ENCODE data around the gene DPEP3.

The DPEP3 gene

DNA sequence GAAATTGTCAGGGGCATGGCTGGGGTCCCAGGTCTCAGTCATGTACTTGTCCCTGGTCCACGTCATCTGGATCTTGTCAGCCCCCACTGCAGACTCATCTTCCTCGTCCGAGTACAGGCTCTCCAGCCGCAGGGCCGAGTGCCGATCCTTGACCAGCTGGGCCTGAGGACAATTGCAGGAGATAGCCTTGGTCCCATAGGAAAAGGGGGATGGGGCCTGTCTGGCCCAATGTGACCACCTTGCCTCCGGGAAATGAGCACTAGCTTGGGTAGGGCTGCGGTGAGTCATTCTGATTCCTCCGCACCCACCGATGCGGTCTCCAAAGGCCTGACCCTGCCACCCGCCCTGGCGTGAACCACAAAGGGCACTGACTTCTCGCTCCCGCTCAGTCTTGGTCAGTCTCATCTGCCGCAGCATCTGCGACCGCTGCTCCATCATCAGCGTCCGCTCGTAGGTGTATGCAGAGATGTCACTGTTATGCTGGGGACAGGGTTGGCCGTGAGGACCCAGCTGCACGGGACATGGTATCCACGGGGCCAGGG, 34.8 kb downstream of the DPEP3 start:
- peaks cover 15% of the 10 kb centered on the region for H3K4me1 Mint-ChIP-seq
- H3K9me3 Mint-ChIP-seq, result no peaks in the 10 kb centered on the region
- H3K27me3 Mint-ChIP-seq (ENCODE audit: low read depth, poor library complexity), result no peaks in the 10 kb centered on the region
- H3K4me3 Mint-ChIP-seq, result no peak overlapping the region
- H3K36me3 Mint-ChIP-seq (ENCODE audit: low read depth), result peaks cover 5% of the 10 kb centered on the region
- TF ChIP-seq, protein P1, sequence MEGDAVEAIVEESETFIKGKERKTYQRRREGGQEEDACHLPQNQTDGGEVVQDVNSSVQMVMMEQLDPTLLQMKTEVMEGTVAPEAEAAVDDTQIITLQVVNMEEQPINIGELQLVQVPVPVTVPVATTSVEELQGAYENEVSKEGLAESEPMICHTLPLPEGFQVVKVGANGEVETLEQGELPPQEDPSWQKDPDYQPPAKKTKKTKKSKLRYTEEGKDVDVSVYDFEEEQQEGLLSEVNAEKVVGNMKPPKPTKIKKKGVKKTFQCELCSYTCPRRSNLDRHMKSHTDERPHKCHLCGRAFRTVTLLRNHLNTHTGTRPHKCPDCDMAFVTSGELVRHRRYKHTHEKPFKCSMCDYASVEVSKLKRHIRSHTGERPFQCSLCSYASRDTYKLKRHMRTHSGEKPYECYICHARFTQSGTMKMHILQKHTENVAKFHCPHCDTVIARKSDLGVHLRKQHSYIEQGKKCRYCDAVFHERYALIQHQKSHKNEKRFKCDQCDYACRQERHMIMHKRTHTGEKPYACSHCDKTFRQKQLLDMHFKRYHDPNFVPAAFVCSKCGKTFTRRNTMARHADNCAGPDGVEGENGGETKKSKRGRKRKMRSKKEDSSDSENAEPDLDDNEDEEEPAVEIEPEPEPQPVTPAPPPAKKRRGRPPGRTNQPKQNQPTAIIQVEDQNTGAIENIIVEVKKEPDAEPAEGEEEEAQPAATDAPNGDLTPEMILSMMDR (IDR thresholded peaks at IDR 0.05), result no peak
- DNase-seq, result no peak
- no peak overlapping the region for H3K27ac Mint-ChIP-seq

GRCh38 chr16:67944690-67945391, 35.5 kb downstream of the DPEP3 start:
- no peak overlapping the region for H3K27ac Mint-ChIP-seq
- no peaks in the 10 kb centered on the region for H3K27me3 Mint-ChIP-seq (ENCODE audit: low read depth, poor library complexity)
- H3K4me1 Mint-ChIP-seq, result peaks cover 15% of the 10 kb centered on the region
- H3K36me3 Mint-ChIP-seq (ENCODE audit: low read depth), result peaks cover 5% of the 10 kb centered on the region
- H3K4me3 Mint-ChIP-seq, result no peak overlapping the region
- DNase-seq, result no peak
- TF ChIP-seq, protein P1 (IDR thresholded peaks at IDR 0.05), result no peak
- H3K9me3 Mint-ChIP-seq, result no peaks in the 10 kb centered on the region

DNA sequence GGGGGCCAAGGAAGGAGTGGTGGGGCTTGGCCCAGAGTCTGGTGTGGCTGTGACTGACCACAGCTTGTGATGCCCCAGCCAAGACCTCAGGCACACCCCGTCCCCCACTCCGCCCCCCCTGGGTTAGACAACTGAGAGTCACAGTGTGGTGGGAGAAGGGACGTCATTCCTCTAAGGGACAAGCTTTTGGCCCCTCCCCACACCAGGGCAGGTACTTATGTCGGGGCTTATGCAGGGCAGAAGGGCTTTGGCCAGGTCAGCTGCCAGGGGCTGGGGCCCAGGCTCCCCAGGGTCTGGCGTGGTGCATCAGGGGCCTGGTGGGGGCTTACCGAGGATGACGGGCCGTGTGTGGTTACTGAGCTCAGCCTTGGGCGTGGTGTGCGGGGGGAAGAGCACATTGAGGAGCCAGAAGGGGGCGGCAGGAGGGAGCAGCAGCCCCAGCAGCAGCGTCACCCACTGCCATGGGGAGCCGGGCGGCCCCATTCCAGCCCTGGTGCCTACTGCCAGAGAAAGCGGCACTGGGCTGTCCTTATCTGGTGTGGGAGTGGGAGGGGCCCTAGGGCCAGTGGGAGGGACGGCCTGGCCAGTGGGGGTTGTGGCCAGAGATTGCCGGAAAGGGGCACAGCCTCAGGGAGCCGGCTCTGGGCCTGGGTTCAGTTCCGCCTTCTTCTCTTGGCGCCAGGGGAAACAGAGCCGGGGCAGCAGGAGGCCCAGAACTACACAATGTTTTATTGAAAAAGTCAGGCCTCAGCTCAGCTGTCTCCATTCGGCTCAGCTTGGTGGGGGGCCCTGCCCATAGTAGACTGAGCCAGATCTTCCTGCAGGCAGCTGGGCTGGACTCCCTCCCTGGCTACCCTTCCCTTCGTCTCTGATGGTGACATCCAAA, 36.4 kb downstream of the DPEP3 start, which contains the start of gene LCAT:
LCAT (minus strand) TSS at position 502 of the 886 bp plus-strand sequence; CDS start at position 483, 19 bp downstream.
- no peaks in the 10 kb centered on the region for H3K27me3 Mint-ChIP-seq (ENCODE audit: low read depth, poor library complexity)
- H3K4me1 Mint-ChIP-seq, result peaks cover 15% of the 10 kb centered on the region
- H3K4me3 Mint-ChIP-seq, result no peak within 1 kb of the TSS
- DNase-seq, result no peak
- peak within 1 kb of the TSS; percentile 81 for H3K27ac Mint-ChIP-seq
- H3K9me3 Mint-ChIP-seq, result no peaks in the 10 kb centered on the region
- TF ChIP-seq, protein P1 (IDR thresholded peaks at IDR 0.05), result no peak
- peaks cover 5% of the 10 kb centered on the region for H3K36me3 Mint-ChIP-seq (ENCODE audit: low read depth)

DNA sequence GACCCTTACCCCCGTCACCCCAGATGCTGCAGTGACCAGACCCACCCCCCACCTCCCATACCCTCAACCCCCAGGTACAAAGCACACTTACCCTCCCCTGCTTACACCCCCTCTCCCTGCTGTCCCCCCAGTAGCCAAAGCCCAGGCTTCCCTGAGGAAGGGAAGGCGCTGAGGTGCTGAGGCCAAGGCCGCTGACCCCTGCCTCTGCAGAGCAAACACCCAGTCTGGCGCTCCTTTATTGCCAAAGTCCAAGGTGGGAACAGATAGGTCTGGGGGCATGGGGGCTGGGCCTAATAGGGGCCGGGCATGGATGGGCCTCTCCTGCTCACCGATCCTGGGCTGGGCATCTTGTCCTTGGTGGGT, 37.1 kb downstream of the DPEP3 start:
- peaks cover 13% of the 10 kb centered on the region for H3K4me1 Mint-ChIP-seq
- TF ChIP-seq, protein P1 (IDR thresholded peaks at IDR 0.05), result no peak
- no peaks in the 10 kb centered on the region for H3K27me3 Mint-ChIP-seq (ENCODE audit: low read depth, poor library complexity)
- no peak for DNase-seq
- H3K27ac Mint-ChIP-seq, result no peak overlapping the region
- H3K4me3 Mint-ChIP-seq, result no peak overlapping the region
- H3K36me3 Mint-ChIP-seq (ENCODE audit: low read depth), result peaks cover 3% of the 10 kb centered on the region
- H3K9me3 Mint-ChIP-seq, result no peaks in the 10 kb centered on the region

- H3K36me3 Mint-ChIP-seq (ENCODE audit: low read depth), result no peaks in the 10 kb centered on the region
Observed at GRCh38 chr16:67942510-67943255, 37.6 kb downstream of the DPEP3 start.

More at GRCh38 chr16:67942510-67943255, 37.6 kb downstream of the DPEP3 start:
- Mint-ChIP-seq H3K27me3 (ENCODE audit: low read depth, poor library complexity) (no peaks in the 10 kb centered on the region), H3K27ac (no peak overlapping the region), H3K4me3 (no peak overlapping the region), H3K4me1 (peaks cover 11% of the 10 kb centered on the region), H3K9me3 (no peaks in the 10 kb centered on the region)
- TF ChIP-seq, protein P1 (IDR thresholded peaks at IDR 0.05), result no peak
- DNase-seq, result no peak

All from nephron progenitor cell (in vitro differentiated cells).